GM19452 (cell line): ENCODE data around the gene MMRN2.

Source experiments
- ATAC-seq: cut with Tn5 transposase; IDR thresholded peaks from one replicate; pipeline ENCODE4 v1.9.1; 2021; ENCODE audit not compliant: unreplicated experiment

The MMRN2 gene

DNA sequence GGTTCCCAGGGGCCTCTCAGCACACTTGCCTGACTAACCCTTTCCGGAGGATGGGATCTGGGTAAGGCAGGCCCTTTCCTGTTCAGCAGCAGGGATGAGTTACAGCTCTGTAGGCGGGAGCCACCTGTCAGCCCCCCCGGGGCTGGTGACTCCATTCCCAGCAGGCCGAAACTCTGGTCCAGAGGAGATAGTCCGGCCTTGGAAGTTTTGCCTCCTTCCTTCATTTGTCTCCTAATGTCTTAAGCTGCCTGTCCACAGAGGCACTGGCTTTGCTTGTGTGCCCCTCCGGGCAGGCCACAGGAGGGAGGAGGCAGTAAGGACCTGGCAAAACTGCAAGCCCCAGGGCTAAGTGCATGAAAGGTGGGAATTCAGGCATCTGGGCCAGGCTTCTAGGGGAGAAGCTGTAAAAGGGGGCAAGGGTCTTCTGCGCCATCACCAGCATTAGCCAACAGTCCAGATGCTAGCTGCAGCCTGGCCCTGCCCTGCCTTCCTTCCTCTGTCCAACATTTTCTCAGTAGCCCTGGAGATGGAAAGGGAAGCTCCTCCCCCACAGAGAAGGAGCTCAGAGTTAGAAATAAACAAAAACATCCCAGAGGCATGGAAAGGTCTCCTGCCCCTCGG, 12.1 kb upstream of the MMRN2 start:
- ATAC-seq: no peak

DNA sequence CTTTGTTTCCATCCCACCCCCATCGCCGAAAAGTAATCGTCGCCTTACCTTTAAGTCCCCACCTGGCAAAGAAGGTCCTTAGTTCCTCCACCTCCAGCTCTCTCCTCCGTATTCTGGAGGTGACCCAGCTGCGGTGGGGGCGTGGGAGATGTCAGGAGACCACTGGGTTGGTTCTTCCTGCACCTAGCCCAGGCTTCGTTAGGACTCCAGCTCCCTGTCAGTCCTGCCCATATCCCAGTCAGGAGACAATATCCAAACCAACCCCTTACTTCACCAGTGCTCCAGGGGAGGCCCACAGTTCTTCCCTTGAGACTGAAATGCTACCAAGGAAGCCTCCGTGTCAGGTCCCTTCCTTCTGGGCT, 11.6 kb upstream of the MMRN2 start:
- ATAC-seq: no peak

DNA sequence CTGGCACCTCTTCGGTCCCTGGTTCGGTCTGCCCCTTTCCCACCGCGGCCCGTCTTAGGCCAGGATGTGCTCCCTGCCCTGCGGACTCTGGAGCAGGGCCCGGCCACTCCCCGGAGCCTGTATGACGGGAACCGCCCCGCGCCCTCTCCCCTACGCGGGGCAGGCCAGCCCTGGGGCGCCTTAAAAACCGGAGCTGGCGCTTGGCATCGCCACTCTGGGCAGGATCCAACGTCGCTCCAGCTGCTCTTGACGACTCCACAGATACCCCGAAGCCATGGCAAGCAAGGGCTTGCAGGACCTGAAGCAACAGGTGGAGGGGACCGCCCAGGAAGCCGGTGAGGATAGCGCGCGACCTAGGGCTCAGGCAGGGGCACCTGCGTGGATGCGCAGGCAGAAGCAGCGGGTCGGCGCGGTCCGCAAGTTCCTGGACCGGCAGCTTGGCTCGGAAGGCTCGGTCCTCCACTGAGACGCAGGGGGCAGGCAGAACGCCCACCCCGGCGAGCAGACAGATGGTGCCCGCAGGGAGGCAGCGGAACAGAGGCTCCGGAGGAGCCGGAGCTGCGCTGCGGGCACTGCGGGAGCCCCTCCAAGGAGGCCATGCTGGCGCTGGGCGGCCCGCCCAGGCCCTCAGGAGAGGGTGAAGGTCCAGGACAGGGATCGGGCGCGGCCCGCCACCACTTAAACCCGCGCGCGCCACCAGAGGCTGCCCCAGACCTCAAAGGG, 11.0 kb upstream of the MMRN2 start, which contains the start of gene ADIRF:
ADIRF (plus strand) TSS at position 212 of the 723 bp plus-strand sequence; CDS start at position 275, 63 bp downstream.
- ATAC-seq: no peak

DNA sequence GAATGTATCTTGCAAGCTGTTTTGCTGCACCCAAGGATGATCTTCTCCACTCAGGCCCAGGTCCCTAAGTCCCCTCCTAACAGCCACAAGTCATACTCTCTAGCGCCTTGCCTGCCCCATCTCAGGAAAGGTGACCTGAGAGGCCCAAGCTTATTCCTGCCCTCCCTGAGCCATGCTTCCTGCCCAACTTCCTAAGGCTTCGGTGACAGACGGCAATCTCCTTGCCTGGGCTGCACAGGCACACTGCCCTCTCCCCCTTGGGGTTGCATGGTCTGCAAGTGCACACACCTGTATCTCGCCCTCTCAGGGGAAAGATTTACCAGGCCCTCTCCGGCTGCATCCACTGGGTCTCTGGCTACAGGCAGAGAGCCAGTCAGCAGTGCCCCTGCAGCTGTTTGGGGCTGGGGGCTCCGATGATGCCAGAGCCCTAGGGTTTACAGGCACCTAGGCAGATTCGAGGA, 10.1 kb upstream of the MMRN2 start:
- no peak for ATAC-seq

DNA sequence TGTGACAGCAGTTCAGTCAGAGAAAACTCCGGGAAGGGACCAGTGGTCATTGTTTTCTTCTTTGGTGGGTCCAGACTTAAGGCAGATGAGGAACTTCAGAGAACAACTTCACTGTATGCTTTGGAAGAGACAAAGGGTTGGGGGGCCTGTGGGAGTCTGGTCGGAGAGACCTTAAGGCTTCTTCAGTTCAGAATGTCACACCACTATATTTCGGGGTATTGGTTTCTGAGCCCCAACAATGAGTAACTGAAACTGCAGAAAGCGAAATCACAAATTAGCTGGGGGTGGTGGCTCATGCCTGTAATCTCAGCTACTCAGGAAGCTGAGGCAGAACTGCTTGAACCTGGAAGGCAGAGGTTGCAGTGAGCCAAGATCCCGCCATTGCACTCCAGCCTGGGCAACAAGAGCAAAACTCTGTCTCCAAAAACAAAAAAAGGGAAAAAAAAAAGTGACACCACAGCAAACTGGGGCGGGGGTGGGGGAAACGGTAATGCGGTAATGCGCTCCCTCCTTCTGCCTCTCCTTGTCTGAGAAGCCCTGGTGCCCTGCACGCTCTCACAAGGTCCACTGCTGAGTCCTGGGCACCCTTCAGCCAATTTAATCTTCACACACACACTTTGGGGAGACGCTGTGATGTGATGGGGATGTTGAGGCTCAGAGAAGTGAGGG, 8.7 kb upstream of the MMRN2 start:
- ATAC-seq: no peak

DNA sequence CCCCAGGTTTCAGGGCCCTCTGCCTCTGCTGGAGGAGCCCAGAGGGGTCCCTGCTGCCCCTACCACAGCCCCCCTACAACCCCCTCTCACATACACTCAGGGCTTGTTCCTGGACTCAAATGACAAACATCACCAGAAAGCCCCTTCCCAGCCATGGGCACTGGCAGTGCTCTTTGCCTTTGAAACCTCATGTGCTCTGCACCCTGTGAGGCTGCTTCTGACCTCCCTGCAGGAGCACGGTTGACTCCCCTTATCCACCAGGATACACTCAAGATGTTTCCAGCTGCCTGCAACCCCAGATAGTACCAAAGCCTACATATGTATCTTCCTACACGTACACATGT, 7.4 kb upstream of the MMRN2 start:
- ATAC-seq: no peak

DNA sequence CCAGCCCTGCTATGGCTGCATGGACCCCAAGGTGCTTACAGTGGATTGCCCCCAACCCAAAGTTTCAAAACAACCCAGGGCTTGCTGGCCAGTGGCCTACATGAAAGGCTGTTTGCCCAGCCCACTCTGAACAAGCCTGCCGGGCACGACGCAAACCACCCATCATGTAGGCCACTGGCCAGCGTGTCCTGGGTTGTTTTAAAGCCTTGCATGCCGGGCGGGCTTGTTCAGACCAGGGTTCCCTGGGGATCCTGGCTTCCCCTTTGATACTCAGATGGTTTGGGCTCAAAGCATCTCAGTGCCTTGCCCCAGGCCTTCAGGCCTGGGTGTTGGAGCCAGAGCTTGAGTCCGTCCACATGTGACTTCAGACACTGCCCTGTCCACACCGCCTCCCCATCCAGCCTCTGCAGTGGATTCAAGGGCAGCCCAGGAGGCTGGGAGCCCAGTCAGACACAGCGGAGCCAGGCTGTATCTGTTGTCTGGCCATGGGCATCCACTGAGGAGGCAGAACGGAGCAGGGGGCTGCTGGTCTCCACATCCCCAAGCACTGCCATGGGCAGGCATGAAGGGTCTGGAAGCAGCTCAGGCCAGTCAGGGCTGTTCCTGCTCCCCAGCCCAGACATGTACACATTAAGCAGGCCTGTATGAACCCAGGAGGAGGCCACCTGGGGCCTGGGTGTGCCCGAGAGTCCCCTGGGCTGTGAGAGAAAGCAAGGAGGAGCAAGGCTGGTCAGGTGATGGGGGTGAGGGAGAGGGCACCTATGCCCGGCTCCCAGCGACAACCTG, 6.8 kb upstream of the MMRN2 start:
- ATAC-seq: no peak

DNA sequence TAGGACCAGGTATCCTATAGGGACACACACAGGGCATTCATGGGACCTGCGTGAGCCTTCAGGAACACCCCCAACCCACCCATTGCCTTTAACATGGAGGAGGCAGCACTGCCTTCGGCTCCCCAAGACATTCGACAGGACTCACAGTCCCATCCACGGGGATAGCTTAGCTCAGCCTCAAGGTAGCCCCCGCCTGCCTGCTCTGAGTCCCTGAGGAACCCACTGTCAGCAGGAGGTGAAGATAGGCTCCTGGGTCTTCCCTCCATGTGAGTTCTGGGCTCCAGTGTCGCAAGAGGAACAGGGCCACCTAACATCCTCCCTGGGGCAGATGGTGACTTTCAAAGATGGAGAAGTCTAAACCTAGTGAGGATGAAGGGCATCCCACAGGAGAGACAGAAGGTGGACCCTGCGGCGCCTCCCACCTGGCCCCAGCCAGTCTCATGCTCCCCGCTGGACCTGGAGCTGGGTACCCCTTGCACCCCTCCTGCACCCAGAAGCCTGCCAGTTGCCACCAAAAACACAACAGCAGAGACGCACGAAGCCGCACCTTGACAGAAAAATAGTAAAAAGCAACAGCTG, 6.0 kb upstream of the MMRN2 start:
- no peak for ATAC-seq

DNA sequence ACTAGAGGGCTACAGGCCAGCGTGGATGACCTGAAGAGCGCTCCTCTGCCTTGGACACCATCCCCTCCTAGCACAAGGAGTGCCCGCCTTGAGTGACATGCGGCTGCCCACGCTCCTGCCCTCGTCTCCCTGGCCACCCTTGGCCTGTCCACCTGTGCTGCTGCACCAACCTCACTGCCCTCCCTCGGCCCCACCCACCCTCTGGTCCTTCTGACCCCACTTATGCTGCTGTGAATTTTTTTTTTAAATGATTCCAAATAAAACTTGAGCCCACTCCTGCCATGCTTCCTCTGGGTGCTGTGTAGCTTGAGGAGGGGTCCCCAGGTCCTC, 5.5 kb upstream of the MMRN2 start:
- ATAC-seq: no peak

DNA sequence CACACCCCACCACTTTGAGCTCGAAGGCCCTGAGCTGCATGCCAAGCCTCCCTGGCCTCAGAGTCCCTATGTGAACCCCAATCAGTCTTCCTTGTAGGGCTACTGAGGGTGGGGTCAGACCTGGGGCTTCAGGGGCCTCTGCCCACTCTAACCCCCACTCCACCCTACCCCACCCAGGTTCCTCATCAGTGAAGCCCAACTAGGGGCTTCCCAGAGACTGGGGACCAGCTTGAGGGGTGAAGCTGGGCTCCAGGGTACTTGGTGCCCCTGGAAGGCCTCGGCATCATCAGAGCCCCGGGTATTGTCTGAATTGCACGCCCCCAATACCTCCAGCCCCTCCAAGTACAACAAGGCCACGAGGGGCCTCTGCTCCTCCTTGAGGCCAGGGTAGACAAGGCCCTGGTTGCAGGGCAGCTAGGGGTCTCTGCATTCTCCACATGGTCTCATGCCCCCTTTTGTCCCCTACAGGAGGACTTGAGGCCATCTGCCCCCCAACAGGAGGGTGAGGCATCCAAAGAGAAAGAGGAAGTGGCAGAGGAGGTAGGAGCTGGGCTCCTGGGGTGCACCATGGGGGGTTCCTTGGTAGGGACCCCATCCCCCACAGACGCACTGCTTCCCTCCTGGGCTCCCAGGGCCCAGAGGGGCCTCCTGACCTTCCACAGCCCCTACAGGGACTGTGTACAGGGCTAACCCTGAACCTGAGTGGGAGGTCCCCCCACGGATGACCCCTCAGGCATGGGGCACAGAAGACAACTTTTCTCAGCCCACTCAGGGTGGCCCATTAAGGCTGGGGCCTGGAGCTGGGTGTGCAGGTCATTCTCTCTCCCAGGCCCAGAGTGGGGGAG, 4.9 kb upstream of the MMRN2 start:
- ATAC-seq: no peak

DNA sequence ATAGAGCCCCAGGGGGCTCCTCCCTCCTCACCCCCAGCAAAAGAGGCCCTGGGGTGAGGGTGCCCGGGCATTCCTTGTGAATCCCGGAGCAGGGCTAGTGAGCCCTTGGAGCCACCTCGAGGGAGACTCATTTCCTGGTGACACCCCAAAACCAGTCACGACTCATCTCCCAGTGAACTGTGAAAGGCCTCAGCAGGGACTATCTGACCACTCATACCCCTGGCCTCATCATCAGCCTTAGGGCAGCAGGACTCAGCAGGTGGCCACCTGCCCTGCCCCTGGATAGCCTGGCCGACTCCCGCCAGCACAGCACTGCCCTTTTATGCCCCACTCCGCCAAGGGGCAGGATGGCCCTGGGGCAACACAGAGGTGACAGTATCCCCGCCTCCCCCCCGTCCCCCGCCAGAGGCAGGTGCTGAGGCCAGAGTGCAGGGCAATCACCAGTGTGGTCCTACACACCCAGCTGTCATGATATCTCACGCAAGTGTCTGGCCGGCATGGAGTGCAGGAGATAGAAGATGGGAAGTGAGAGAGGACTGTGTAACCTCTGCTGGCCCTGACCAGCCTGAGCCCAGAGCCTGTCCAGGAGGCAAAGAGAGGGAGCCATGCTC, 4.2 kb upstream of the MMRN2 start:
- ATAC-seq: no peak

DNA sequence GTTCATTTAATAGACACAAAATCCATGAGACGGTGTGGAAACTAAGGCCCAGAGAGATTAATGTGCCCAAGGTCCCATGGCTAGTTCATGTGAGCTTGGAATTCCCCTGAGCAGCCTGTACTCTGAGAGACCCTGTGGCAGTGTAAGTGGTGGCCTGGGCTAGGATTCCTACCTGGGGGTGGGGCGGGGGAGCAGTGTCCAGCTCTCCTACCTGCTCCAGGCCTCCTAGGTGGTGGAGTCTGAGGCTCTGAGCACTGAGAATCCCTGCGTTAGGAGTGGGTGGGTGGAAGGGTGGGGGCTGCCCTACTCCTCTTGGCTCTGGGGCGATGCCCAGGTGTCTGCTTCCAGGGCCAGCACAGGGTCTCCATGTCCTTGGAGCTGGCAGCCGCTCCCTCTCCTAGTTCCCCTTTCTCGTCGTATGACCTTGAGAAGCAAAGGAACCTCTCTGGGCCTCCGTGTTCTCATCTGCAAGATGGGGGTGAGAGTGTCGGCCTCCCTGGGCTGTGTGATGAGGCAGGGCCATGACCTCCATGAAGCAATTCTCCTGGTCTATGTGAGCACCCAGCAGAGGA, 3.5 kb upstream of the MMRN2 start:
- no peak for ATAC-seq

DNA sequence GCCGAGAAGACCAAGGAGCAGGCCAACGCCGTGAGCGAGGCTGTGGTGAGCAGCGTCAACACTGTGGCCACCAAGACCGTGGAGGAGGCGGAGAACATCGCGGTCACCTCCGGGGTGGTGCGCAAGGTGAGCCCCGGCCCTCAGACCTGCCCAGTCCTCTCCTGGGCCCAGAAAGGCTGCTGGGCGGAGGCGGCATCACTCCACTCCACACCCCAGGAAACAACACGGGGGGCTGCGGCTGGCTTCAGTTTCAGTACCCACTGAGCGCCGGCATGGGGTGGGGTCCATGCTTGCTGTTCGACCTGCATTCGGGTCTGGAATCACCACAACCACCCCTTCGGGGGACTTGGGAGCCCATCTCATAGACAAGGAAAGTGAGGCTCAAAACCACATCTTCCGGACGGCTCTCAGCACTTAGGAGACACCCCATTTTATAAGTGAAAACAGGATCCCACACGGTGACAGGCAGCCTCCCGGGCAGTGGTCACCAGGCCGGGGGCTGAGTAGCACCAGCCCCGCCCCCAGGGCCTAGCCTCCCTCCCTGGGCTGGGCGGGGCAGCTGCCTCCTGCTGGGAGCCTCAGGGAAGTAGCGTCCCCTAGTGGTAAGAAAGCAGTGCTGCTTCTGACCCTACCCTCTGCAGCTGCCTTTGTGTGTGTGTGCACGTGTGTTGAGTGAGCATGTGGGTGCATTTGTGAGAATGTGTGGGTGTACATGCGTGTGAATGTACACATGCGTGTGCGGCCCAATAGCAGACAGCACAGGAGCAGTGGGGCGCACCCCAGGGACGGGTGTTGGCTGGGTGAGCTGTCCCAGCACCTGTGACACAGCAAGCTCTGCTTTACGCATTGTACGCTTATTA, 2.8 kb upstream of the MMRN2 start:
- ATAC-seq: peak; percentile 73

DNA sequence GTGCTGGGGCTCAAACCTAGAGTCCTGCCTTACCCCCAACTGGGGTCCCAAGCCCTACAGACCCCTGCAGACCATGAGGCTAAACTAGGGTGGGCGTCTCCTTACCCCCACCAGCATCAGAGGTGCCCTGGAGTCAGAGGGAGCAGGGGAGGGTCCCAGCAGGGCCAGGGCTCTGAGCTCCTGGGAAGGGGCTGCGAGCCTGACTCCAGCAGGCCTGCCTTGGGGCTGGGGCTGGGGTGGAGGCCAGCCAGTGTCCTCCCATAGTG, 2.3 kb upstream of the MMRN2 start:
- ATAC-seq: no peak

DNA sequence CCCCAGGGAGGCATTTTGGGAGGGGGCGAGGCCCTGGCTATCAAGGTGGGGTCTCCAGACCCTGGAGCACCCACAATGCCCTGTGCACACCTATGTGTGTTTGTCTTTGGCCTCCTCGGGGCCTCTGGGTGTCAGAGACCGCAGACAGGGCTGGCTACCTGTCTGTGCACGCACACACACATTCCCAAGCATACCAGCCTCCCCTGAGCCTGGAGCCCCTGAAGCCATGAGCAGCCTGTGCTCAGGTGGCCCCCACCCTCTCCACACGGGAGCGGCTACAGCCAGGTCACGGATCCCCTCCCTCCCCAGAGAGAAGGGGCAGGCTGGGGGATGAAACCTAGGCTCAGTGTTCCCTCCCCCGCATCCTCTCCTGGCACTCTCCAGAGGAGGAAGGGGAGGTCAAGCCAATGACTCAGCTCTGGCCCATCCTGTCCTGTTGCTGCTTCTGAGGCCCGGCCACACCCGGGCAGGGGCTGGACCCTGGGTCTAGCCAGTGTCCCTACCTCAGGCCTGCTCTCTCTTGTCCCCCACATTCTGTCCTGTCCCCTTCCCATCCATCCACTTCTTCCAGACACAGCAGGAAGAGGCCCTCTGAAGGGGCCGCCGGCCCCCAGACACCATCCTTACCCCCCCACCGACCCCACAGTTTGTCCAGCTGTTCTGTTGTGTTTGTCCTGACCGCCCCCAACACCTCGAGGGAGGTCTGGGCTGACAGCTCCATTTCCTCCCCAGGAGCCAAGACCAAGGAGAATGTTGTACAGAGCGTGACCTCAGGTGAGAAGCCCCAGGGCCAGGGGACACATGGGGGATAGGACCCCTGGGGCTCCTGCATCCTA, 1.7 kb upstream of the MMRN2 start:
- ATAC-seq: no peak

DNA sequence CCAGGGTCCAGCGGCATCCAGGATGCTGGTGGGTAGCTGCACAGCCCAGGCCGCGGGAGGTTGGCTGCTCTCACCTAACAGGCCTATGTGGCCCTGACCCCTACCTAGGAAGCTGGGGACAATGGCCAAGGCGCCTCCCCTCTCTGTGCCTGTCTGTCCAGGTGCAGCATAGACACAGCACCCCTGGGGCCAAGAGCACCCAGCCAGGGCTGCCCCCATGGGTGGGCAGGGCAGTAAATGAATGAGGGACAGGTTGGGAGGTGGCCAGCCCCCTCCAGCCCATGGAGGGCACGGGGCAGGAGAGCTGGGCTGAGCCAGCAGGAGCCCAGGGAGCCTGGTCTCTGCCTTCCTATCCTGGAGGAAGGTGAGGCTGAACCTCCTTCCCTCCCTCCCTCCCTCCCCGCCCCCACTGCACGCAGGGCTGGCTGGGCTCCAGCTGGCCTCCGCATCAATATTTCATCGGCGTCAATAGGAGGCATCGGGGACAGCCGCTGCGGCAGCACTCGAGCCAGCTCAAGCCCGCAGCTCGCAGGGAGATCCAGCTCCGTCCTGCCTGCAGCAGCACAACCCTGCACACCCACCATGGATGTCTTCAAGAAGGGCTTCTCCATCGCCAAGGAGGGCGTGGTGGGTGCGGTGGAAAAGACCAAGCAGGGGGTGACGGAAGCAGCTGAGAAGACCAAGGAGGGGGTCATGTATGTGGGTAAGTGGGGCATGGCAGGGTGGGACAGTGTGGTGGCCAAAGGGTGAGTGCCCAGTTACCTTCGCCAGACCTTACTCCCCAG, 893 bp upstream of the MMRN2 start, which contains the start of gene SNCG:
SNCG (plus strand) TSS at position 484 of the 785 bp plus-strand sequence; CDS start at position 583, 99 bp downstream.
- no peak for ATAC-seq

DNA sequence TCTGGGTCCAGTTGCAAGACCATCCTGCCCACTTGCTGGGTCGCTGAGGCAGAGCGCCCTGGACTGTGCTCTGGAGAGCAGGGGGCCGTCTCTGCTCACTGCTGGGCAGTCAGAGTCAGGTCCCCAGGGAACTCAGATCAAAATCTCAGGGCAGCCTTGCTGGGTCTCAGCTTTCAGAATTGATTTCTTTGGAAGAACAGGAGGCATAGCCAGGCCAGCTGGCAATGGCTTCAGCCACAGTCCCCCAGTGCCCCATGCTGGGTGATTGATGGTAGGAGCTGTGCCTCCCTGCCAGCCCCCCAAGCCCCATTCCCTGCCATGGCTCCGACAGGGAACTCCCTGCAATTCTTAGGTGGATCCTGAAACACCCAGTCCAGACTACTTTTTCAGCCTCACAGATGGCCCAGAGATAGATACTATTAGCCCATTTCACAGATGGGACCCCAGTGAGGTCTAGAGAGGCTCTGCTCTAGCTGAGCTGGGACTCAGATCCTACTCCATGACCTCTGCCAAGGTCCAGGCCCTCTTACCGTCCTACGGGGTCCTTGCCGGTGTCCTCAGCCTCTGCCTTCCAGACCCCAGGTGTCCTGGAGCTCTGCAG, 467 bp downstream of the MMRN2 start:
- no peak for ATAC-seq
